ENCODE data around the gene NPY4R2.
"Not testable (repeated sequence)": the region's sequence is repeated elsewhere in the genome, so short reads cannot be mapped to it uniquely, and the experiment has no call there.

The NPY4R2 gene

GRCh38 chr10:47914052-47914451 is 4.4 kb upstream of the NPY4R2 start:
- H3K4me3 ChIP-seq (ENCODE audit: low read depth in 1 of 2, low read length in 1 of 2); H3K27me3 ChIP-seq; H3K27ac ChIP-seq; H3K9me3 ChIP-seq; H3K4me1 ChIP-seq (ENCODE audit: control insufficient read depth in 1 of 2, insufficient read depth in 1 of 2, low read depth in 1 of 2, low read length in 1 of 2); H3K36me3 ChIP-seq: not testable (repeated sequence)

- H3K4me1 ChIP-seq (ENCODE audit: control insufficient read depth in 1 of 2, insufficient read depth in 1 of 2, low read depth in 1 of 2, low read length in 1 of 2); H3K9me3 ChIP-seq; H3K36me3 ChIP-seq; H3K27ac ChIP-seq; H3K4me3 ChIP-seq (ENCODE audit: low read depth in 1 of 2, low read length in 1 of 2); H3K27me3 ChIP-seq: not testable (repeated sequence)
These were observed 2.5 kb upstream of the NPY4R2 start for GRCh38 chr10:47915849-47916548.

- H3K4me1 ChIP-seq (ENCODE audit: control insufficient read depth in 1 of 2, insufficient read depth in 1 of 2, low read depth in 1 of 2, low read length in 1 of 2); H3K9me3 ChIP-seq; H3K4me3 ChIP-seq (ENCODE audit: low read depth in 1 of 2, low read length in 1 of 2); H3K36me3 ChIP-seq; H3K27ac ChIP-seq; H3K27me3 ChIP-seq: not testable (repeated sequence)
These were observed 2.1 kb downstream of the NPY4R2 start for GRCh38 chr10:47920610-47921009.

GRCh38 chr10:47922503-47922902 is 4.0 kb downstream of the NPY4R2 start:
- H3K27ac ChIP-seq; H3K27me3 ChIP-seq; H3K36me3 ChIP-seq; H3K4me1 ChIP-seq (ENCODE audit: control insufficient read depth in 1 of 2, insufficient read depth in 1 of 2, low read depth in 1 of 2, low read length in 1 of 2); H3K9me3 ChIP-seq; H3K4me3 ChIP-seq (ENCODE audit: low read depth in 1 of 2, low read length in 1 of 2): not testable (repeated sequence)

GRCh38 chr10:47924628-47925027 is 6.2 kb downstream of the NPY4R2 start:
- H3K27ac ChIP-seq; H3K36me3 ChIP-seq; H3K27me3 ChIP-seq; H3K4me1 ChIP-seq (ENCODE audit: control insufficient read depth in 1 of 2, insufficient read depth in 1 of 2, low read depth in 1 of 2, low read length in 1 of 2); H3K4me3 ChIP-seq (ENCODE audit: low read depth in 1 of 2, low read length in 1 of 2); H3K9me3 ChIP-seq: not testable (repeated sequence)

- H3K9me3 ChIP-seq; H3K4me1 ChIP-seq (ENCODE audit: control insufficient read depth in 1 of 2, insufficient read depth in 1 of 2, low read depth in 1 of 2, low read length in 1 of 2); H3K4me3 ChIP-seq (ENCODE audit: low read depth in 1 of 2, low read length in 1 of 2); H3K27ac ChIP-seq; H3K27me3 ChIP-seq; H3K36me3 ChIP-seq: not testable (repeated sequence)
These were observed 8.9 kb downstream of the NPY4R2 start for GRCh38 chr10:47927147-47927916.

GRCh38 chr10:47928225-47928624 is 9.8 kb downstream of the NPY4R2 start:
- not testable (repeated sequence) for H3K36me3 ChIP-seq; H3K9me3 ChIP-seq; H3K4me1 ChIP-seq (ENCODE audit: control insufficient read depth in 1 of 2, insufficient read depth in 1 of 2, low read depth in 1 of 2, low read length in 1 of 2); H3K27me3 ChIP-seq; H3K27ac ChIP-seq; H3K4me3 ChIP-seq (ENCODE audit: low read depth in 1 of 2, low read length in 1 of 2)

- not testable (repeated sequence) for H3K27me3 ChIP-seq; H3K36me3 ChIP-seq; H3K9me3 ChIP-seq; H3K4me1 ChIP-seq (ENCODE audit: control insufficient read depth in 1 of 2, insufficient read depth in 1 of 2, low read depth in 1 of 2, low read length in 1 of 2); H3K27ac ChIP-seq; H3K4me3 ChIP-seq (ENCODE audit: low read depth in 1 of 2, low read length in 1 of 2)
These were observed 14.4 kb downstream of the NPY4R2 start for GRCh38 chr10:47932824-47933223.

- not testable (repeated sequence) for H3K36me3 ChIP-seq; H3K27ac ChIP-seq; H3K9me3 ChIP-seq; H3K27me3 ChIP-seq; H3K4me1 ChIP-seq (ENCODE audit: control insufficient read depth in 1 of 2, insufficient read depth in 1 of 2, low read depth in 1 of 2, low read length in 1 of 2); H3K4me3 ChIP-seq (ENCODE audit: low read depth in 1 of 2, low read length in 1 of 2)
These were observed 15.0 kb downstream of the NPY4R2 start for GRCh38 chr10:47933462-47933861.

GRCh38 chr10:47936772-47937228 is 18.3 kb downstream of the NPY4R2 start:
- not testable (repeated sequence) for H3K27me3 ChIP-seq; H3K4me1 ChIP-seq (ENCODE audit: control insufficient read depth in 1 of 2, insufficient read depth in 1 of 2, low read depth in 1 of 2, low read length in 1 of 2); H3K4me3 ChIP-seq (ENCODE audit: low read depth in 1 of 2, low read length in 1 of 2); H3K36me3 ChIP-seq; H3K27ac ChIP-seq; H3K9me3 ChIP-seq

GRCh38 chr10:47937634-47938033 is 19.2 kb downstream of the NPY4R2 start:
- not testable (repeated sequence) for H3K9me3 ChIP-seq; H3K27ac ChIP-seq; H3K36me3 ChIP-seq; H3K27me3 ChIP-seq; H3K4me3 ChIP-seq (ENCODE audit: low read depth in 1 of 2, low read length in 1 of 2); H3K4me1 ChIP-seq (ENCODE audit: control insufficient read depth in 1 of 2, insufficient read depth in 1 of 2, low read depth in 1 of 2, low read length in 1 of 2)

GRCh38 chr10:47940821-47941220 is 22.4 kb downstream of the NPY4R2 start:
- not testable (repeated sequence) for H3K9me3 ChIP-seq; H3K27me3 ChIP-seq; H3K27ac ChIP-seq; H3K4me1 ChIP-seq (ENCODE audit: control insufficient read depth in 1 of 2, insufficient read depth in 1 of 2, low read depth in 1 of 2, low read length in 1 of 2); H3K4me3 ChIP-seq (ENCODE audit: low read depth in 1 of 2, low read length in 1 of 2); H3K36me3 ChIP-seq

GRCh38 chr10:47941379-47941778 is 22.9 kb downstream of the NPY4R2 start:
- H3K4me3 ChIP-seq (ENCODE audit: low read depth in 1 of 2, low read length in 1 of 2); H3K9me3 ChIP-seq; H3K27ac ChIP-seq; H3K27me3 ChIP-seq; H3K4me1 ChIP-seq (ENCODE audit: control insufficient read depth in 1 of 2, insufficient read depth in 1 of 2, low read depth in 1 of 2, low read length in 1 of 2); H3K36me3 ChIP-seq: not testable (repeated sequence)

- not testable (repeated sequence) for H3K27me3 ChIP-seq; H3K4me3 ChIP-seq (ENCODE audit: low read depth in 1 of 2, low read length in 1 of 2); H3K4me1 ChIP-seq (ENCODE audit: control insufficient read depth in 1 of 2, insufficient read depth in 1 of 2, low read depth in 1 of 2, low read length in 1 of 2); H3K27ac ChIP-seq; H3K36me3 ChIP-seq; H3K9me3 ChIP-seq
These were observed 24.0 kb downstream of the NPY4R2 start for GRCh38 chr10:47942351-47943019.
